ENCODE measurements around the gene ANHX.
"Not testable (repeated sequence)": the region's sequence is repeated elsewhere in the genome, so short reads cannot be mapped to it uniquely, and the experiment has no call there.

Gene ANHX

DNA sequence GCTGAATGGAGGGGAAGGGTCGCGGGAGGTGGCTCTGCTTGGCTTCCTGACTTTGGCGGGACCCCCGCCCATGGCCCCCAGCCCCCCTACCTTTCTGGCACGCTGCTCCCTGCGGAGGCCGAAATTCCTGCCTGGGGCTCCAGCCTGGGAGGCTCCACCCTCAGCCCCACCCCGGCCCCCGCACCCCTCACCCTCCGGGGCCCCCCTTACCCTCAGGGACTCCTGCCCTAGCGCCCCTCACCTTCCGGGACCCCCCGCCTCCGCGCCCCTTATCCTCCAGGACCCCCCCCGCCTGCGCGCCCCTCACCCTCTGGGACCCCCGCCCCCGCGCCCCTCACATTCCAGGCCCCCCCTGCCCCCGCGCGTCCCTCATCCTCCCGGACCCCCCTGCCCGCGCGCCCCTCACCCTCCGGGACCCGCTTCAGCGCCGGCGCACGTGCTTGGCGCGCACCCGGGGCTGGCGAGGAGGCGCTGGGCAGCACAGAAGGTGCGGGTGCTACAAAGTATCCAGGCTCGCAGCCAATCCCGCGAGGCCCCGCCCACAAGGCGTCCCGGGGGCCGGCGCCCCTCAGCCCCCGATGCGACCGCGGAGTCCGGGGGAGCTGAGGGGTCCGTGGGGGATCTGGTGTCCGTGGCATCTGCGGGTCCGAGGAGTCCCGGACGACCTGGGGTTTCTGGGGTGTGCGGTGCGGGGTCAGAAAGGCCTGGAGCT, at the start of gene ANHX:
Gene ANHX, minus strand, starts transcription at position 477 of the 712 bp plus-strand sequence. CDS start 1,521 bp downstream, outside the sequence.
- DNase-seq (ENCODE audit: low read depth): no peak

DNA sequence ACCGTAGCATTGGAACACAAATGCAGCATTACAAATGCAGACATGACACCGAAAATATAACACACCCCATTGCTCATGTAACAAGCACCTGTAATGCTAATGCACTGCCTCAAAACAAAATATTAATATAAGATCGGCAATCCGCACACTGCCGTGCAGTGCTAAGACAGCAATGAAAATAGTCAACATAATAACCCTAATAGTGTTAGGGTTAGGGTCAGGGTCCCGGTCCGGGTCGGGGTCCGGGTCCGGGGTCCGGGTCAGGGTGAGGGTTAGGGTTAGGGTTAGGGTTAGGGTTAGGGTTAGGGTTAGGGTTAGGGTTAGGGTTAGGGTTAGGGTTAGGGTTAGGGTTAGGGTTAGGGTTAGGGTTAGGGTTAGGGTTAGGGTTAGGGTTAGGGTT, 29.0 kb upstream of the ANHX start:
- DNase-seq (ENCODE audit: low read depth): not testable (repeated sequence)

DNA sequence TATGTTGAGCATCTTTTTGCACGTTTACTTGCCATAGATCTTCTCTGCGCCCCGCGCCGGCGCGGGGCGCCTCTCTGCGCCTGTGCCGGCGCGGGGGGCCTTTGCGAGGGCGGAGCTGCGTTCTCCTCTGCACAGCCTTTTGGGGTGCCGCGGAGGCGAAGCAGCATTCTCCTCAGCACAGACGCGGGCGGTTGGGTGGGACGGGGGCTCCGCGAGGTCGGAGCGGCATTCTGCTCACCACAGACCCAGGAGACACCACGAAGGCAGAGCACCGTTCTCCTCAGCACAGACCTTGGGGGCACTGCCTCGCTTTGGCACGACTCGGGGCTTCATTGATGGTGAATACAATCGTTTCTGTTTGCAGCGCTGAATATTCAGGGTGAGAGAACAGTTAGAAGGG, 28.5 kb upstream of the ANHX start:
- no peak for DNase-seq (ENCODE audit: low read depth)

DNA sequence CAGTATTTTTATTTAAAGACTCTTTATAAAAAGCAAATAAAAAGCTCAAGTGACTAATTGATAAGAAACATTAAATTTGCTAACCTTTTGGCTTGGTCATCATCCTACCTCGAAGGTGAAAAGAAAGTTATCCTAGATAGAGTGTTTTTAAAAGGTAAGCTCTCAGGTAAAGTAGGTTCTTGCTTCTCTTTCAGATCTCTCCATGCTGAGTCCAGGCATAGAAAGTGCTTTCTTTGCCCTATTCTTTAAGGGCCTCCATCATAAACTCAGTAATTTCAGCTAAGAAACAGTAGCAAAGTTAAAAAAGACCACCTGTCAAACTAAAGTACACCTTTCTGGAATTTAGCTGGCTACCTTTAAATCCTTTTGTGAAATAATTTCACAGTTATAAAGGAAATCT, 20.6 kb upstream of the ANHX start:
- DNase-seq (ENCODE audit: low read depth): no peak

DNA sequence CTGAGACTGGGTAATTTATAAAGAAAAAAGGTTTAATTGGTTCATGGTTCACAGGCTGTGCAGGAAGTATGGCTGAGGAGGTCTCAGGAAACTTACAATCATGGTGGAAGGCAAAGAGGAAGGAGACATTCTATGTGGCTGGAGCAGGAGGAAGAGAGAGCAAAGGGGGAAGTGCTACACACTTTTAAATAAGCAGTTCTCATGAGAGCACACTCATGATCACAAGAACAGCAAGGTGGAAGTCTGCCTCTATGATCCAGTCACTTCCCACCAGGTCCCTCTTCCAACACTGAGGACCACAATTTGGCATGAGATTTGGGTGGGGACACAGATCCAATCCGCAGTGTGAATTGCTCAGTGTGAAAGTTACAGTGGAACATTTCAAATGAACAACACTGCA, 20.2 kb upstream of the ANHX start:
- not testable (repeated sequence) for DNase-seq (ENCODE audit: low read depth)

DNA sequence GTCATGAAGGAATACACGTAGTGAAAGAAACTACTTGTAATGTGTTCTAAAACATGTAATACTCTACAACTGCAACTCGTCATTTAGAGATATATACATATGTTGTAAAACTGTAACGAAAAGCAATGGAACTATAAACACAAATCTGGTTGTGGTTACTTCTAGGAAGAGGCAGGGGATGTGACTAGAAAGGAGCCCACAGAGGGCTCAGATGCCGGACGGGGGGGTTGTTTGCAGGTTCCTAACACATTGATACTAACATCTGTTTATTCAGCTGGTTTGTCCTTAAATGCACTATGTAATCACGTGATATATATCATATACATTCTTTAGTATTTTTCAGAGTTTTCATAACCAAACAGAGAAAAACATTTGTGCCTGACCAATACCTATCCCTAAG, 16.1 kb upstream of the ANHX start:
- DNase-seq (ENCODE audit: low read depth): no peak

DNA sequence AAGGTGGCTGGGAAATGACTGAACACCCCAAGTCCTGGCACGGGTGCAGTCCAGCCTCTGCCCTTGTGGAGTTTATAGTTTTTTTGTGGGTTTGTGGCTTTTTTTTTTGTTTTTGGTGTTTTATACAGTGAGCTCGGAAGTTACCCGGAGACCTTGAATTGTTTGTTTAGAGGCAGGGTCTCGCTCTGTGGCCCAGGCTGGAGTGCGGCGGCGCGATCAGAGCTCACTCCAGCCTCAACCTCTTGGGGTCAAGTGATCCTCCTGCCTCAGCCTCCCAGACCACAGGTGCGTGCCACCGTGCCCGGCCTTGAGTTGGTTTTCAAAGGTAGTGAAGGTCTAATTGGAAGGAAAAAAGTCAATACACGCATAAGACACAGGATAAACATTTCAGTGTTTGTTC, 879 bp upstream of the ANHX start:
- no peak for DNase-seq (ENCODE audit: low read depth)

DNA sequence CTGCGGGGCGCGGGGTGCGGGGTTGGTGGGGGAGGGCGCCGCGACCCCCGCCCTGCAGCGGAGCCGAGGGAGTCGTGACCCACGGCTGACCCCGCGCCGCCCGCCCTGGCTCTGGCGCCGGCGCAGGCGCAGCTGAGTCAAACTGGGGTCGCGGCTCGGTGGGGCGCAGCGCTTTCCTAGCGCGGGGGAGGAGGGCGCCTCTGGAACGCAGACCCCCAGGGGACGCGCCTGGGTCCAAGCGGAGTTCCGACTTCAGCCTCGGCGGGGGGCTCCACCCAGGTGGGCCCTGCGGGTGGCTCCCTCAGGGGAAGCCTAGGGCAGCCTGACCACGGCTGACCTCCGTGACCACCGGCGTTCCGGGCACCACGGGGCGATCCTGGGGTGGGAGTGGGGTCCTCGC, 467 bp upstream of the ANHX start:
- DNase-seq (ENCODE audit: low read depth): no peak

DNA sequence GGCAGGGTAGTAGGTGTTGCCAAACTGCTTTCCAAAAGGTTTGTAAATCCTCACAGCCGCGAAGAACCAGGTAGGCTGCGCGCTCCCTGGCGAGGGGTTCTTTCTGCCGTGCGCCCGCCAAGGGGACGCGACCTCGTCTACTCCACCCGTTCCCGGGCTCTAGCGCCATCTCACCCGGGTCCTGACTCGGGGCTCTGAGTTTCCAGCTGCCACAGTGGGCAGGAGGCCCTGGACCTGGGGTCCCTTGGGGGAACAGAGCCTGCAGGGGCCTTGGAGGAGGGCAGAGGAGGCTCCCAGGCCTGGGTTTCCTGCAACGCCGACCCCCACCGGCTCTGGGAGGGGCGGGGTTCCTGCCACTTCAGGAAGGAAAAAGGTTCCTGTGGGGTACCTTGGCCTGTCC, 706 bp downstream of the ANHX start:
- no peak for DNase-seq (ENCODE audit: low read depth)

DNA sequence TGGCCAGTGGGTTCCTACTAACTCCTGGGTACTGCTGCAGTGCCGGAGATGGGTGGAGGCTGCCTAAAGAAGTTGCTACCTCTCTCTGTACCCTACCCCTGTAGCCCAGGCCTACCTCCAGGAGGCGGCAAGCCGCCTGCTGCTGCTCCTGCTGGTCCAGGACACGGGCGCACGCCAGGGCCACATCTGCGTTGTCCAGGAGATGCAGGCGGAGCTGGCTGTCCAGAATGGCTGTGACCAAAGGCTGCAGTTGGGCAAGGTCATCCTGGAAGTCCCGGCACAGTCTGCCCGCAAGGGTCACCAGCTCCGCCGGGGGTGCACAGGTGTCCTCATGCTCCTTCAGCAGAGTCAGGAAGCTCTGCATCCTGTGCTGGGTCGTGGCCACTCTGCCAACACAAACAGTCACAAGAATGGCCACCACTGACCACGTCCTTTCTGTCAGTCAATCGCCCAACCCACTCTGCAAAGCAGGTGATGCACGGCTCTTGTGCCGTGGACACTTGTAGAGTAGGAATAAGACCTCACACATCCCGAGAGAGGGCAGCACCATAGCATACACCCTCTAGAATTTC, 1.6 kb downstream of the ANHX start:
- no peak for DNase-seq (ENCODE audit: low read depth)

DNA sequence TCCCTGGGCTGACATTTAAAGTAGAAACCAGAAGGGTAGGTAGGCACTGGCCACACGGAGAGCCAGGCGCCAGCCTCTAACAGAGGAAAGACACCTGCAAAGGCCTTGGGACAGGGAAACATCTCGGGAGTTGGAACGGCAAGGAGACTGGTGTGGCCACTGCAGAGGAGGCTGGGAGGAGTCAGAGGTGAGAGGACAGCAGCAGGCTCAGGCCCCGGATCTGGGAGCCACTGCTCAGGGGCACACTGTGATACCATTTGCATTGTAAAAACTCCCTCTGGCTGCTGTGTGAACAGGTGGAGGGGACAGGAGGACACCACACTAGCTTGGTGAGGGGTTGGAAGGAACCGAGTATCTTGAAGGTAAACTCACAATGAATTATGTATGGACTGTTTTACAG, 2.7 kb downstream of the ANHX start:
- no peak for DNase-seq (ENCODE audit: low read depth)

DNA sequence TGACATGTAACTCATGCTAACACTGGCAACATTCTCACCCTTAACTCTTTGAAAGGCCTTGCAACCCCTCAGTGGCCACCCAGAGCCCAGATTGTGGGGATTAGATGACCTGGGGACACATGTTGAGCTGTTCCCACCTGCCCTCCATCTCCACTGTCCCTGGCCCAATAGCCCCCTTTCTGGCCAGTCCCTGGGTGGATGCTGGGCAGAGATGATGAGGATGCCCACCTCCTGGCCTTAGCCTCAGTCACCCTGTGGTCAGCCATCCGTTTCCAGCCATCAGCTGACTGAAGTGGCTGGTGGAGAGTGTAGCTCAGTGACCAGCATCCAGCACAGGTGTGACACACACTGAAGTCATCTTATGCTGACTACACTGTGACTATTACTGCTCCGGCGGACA, 4.7 kb downstream of the ANHX start:
- DNase-seq (ENCODE audit: low read depth): no peak

DNA sequence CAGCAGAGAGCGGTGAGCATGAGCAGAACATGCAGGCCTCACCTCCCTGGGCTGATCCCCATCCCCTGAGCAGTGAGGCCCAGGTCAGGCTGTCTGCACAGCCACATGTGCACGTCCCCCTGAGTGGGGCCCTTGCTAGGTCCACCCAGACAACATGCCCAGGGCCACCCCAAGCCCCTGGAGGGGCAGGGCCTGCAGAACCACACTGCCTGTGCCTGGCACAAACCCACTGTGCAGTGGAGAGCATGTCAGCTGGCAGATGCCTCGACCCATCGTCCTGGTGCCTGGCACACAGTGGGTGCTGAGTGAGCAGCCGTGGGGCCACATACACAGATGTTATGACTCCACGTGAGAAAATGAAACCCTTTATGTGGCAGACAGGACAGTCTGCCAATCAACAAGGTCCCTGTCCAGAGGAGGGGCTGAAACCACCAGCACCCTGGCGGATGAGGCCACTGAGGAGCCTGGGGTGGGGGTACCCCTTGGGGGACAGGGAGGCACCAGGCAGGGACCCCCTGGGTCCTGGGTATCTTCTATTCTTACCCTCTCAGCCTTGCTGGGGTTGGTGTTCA, 8.3 kb downstream of the ANHX start:
- no peak for DNase-seq (ENCODE audit: low read depth)

DNA sequence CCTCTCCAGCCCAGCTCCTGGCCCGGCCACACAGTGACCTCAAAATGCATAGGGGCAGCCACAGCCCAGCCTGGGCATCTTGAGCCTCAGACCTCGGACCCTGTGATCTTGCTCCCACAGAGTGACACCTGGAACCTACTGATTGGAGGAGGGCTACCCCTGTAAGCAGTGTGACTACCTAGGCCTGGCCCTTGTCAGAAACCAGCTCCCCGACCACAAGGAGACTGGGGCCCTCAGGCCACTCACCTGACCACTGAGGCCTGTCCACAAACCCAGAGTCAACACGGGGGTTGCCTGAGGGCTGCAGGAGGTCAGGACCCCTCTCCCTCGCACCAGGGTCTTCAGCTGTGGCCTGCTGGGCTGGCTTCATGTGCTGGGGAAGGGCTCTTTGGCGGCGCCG, 9.0 kb downstream of the ANHX start:
- DNase-seq (ENCODE audit: low read depth): no peak

DNA sequence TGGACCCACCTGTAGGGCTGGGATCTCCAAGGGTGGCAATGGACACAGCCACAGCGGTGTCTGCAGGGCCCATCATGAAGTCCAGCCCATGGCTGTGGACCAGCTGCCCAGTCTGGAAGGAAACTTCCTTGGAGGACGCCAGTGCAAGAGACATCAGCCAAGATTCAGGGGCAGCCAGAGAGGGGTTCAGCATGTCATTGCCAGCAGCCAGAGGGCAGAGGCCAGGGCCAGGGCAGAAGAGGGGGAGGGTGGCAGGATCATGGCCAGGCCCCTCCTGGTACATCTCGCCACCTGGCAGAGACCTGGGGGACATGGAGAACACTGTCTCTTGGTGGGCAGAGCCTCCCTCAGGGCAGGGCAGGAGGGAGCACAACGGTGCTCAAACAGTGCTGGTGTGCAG, 10.2 kb downstream of the ANHX start:
- no peak for DNase-seq (ENCODE audit: low read depth)

DNA sequence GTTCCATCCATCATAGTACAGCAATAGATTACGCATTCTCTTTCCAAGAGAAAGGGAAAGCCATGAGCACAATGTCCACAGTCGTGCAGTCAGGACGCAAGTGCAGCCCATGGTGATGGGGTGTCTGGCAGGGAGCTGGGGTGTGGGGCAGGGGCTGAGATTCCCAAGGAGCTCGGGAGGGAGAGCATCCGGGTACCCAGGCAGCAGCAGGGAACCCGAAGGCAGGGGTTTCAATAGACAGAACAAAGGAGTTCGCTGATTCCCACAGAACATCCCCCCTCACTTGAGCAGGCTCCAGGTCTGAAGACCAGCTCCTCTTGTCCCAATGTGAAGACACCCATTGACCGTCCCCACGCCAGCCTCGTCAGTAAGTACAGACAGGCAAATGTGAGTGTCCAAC, 13.5 kb downstream of the ANHX start:
- no peak for DNase-seq (ENCODE audit: low read depth)

DNA sequence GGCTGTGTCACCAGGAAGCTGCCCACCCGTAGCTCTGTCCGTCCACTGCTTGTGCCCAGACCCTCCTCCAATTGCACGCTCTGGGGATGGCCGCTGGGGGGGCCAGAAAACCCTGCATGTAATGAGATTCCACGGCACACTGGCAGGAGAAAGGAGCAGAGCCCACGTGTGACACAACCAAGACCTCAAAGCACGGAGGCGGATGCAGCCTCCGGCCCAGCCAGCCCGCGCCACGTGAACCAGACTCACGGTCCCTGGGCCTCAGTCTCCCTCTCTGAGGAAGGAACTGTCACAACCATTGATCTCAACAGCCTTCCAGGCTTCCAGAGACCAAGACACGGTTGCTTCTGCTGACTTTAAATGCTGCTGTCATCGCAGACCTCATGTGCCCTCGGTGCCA, 14.4 kb downstream of the ANHX start:
- no peak for DNase-seq (ENCODE audit: low read depth)

DNA sequence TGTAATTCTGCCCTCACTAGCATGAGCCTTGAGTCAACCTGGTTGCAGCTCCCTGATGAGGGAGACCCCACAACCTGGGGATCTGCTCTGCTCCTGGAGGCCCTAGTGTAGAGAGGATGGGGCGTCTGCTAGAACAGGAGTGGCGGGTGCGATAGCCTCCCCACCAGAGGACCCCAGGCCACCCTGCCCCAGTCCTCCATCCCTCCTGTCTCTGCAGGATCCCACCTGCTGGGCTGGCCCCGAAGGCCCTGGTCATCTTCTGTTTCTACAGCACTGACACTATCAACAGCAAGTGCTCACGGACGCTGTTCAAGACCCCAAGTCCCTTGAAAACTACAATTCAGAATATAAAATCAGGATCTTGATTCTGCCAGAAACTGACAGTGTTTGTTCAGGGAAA, 15.2 kb downstream of the ANHX start:
- DNase-seq (ENCODE audit: low read depth): no peak

DNA sequence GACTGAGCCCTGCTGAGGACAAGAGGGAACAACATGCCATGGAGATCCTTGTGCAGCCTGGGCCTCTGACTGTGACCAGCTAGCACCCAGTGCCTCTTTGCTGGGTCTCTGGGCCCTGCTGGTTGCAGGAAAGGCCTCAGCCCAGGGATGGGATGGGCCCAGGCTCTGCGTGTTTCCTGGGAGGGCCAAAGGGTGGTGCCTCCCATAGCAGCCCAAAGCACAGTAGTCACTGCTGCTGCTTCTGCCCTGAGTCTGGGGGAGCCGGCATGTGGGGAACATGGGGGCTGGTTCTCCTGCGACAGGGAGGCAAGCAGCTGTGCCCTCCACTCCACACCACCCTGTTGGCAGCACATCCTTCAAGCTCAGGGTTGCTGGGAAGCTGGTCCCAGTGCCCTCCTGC, 18.5 kb downstream of the ANHX start:
- DNase-seq (ENCODE audit: low read depth): no peak

DNA sequence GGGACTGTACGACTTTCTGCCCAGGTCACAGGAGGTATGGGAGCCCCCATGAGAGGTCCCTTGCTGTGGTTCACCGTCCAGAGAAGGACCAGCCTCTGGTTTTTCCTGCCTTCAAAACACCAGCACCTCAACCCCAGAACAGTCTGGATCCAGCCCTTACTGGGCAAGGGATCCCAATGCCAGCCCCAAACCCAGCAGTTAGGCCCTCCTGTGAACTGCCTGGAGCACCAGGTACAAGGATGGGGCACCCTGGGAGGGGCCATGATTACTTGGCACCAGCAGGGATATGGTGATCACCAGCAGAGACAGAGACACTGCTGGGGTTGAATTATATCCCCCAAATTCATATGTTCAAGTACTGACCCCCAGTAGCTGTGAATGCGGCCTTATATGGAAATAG, 20.0 kb downstream of the ANHX start:
- DNase-seq (ENCODE audit: low read depth): no peak

DNA sequence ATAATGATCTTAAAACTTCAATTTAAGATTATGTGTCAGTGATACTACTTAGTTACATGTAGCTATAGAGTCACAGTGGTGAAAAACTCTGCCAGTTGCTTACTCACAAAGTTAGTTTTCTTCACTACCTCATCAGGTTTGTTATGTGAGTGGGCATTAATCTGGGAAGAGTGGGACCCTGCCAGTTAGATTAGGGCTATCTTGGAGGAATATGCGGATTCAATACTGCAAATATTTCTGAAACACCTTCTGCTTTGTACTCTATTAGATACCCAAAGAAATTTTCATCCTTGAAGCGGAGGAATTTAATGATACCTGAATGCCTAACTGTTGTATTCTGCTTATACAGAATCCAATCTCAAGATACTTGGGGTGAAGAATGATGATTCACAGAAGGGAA, 29.3 kb downstream of the ANHX start:
- no peak for DNase-seq (ENCODE audit: low read depth)

DNA sequence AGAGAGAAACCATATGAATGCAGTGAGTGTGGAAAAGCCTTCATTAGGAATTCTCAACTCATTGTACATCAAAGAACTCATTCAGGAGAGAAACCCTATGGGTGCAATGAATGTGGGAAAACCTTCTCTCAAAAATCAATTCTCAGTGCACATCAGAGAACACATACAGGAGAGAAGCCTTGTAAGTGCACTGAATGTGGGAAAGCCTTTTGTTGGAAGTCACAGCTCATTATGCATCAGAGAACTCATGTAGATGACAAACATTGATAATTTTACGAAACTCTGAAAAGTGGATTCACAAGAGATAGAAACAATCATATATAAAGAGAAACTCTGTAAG, 31.4 kb downstream of the ANHX start:
- DNase-seq (ENCODE audit: low read depth): no peak

DNA sequence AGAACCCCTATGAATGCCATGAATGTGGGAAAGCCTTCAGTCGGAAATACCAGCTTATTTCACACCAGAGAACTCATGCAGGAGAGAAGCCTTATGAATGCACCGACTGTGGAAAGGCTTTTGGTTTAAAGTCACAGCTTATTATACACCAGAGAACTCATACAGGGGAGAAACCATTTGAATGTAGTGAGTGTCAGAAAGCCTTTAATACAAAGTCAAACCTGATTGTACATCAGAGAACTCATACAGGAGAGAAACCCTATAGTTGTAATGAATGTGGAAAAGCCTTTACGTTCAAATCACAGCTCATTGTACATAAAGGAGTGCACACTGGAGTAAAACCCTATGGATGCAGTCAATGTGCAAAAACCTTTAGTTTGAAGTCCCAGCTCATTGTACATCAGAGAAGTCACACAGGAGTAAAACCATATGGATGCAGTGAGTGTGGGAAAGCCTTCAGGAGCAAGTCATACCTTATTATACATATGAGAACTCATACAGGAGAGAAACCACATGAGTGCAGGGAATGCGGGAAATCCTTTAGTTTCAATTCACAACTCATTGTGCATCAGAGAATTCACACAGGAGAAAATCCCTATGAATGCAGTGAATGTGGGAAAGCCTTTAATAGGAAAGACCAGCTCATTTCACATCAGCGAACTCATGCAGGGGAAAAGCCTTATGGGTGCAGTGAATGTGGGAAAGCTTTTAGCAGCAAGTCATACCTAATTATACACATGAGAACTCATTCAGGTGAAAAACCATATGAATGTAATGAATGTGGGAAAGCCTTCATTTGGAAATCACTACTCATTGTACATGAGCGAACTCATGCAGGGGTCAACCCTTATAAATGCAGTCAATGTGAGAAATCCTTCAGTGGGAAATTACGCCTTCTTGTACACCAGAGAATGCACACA, 32.1 kb downstream of the ANHX start:
- no peak for DNase-seq (ENCODE audit: low read depth)
